AG09309 (cell line): ENCODE results near the gene IMMP2L.
A peak's percentile ranks its signal among the peaks of the same experiment; 100 is the strongest.

Source experiments
- DNase-seq: peaks from one replicate; pipeline ENCODE4 v3.0.0-alpha.2; 2010; ENCODE audit warnings: low read depth
- H3K4me3 ChIP-seq: 2 replicates; pipeline ENCODE4 v1.5.1; 2011; ENCODE audit warnings: mild to moderate bottlenecking, low read depth, low read length, moderate library complexity; ENCODE audit not compliant: control insufficient read depth
- CTCF ChIP-seq: IDR thresholded peaks from 2 replicates; pipeline ENCODE4 v1.5.1; 2011; ENCODE audit warnings: mild to moderate bottlenecking, low read depth, low read length, inconsistent platforms; ENCODE audit not compliant: insufficient read depth, control insufficient read depth; ENCODE audit errors: missing control alignments

The IMMP2L gene

GRCh38 chr7:111492234-111492633 lies 70.1 kb downstream of the IMMP2L start:
- no peak for TF ChIP-seq CTCF
- no peak overlapping the region for H3K4me3 ChIP-seq
- no peak for DNase-seq

- no peak overlapping the region for H3K4me3 ChIP-seq
- DNase-seq = peak; percentile 13
- peak; percentile 66 for TF ChIP-seq CTCF
Measured at GRCh38 chr7:111486472-111487142, 75.7 kb downstream of the IMMP2L start.

- TF ChIP-seq CTCF = no peak
- no peak for DNase-seq
- no peak overlapping the region for H3K4me3 ChIP-seq
Measured at GRCh38 chr7:111485701-111486380, 76.5 kb downstream of the IMMP2L start.

GRCh38 chr7:111483078-111483477 lies 79.2 kb downstream of the IMMP2L start:
- no peak for DNase-seq
- TF ChIP-seq CTCF = no peak
- H3K4me3 ChIP-seq = no peak overlapping the region

- no peak for DNase-seq
- H3K4me3 ChIP-seq = no peak overlapping the region
- TF ChIP-seq CTCF = no peak
Measured at GRCh38 chr7:111477462-111478225, 84.6 kb downstream of the IMMP2L start.

- no peak for TF ChIP-seq CTCF
- no peak for DNase-seq
- H3K4me3 ChIP-seq = no peak overlapping the region
Measured at GRCh38 chr7:111476586-111477293, 85.6 kb downstream of the IMMP2L start.
